ENCODE data around the gene PARD6A.

PARD6A gene

DNA sequence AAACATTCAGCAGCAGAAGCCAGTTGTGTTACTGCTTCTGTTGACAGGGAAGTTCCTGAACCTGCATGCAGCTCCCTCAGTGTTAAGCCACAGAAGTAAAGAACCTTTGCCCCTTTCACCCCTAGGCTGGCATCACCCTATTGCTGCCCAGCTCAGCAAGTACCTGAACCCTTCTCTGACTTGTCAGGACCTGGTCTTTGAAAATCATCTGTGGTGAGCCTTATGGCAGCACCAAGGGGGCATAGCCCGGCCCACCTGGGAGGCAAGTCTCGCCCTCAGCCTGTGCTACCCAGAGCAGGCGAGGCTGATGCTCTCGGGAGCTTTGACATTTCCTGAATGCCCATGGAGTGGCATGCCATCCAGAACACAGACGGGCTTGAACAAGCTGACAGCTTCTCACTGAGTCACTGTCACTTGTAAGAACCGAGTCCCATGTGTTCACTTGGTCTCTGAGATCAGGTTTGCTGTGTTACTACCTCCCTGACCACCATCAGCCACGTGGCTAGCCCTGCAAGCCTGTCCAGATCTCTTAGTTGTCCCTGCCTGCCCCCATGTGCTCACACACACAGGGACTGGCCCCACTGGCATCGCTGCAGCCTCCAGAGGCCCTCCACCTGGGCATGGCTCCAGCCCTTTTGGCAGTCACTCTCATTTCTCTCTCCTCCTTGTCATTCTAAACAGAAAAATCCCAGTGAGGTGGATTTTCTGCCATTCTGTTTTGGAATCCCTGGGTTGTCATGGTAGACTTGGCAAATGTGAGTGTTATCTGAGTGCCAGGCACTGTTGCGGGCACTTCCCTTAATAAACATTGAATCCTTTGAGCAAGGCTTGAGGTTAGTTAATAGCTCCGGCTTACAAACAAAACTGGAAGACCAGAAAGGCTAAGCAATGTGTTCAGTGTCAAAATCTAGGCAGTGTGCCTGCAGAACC is 18.7 kb upstream of the PARD6A start:
- TF ChIP-seq, protein P1, sequence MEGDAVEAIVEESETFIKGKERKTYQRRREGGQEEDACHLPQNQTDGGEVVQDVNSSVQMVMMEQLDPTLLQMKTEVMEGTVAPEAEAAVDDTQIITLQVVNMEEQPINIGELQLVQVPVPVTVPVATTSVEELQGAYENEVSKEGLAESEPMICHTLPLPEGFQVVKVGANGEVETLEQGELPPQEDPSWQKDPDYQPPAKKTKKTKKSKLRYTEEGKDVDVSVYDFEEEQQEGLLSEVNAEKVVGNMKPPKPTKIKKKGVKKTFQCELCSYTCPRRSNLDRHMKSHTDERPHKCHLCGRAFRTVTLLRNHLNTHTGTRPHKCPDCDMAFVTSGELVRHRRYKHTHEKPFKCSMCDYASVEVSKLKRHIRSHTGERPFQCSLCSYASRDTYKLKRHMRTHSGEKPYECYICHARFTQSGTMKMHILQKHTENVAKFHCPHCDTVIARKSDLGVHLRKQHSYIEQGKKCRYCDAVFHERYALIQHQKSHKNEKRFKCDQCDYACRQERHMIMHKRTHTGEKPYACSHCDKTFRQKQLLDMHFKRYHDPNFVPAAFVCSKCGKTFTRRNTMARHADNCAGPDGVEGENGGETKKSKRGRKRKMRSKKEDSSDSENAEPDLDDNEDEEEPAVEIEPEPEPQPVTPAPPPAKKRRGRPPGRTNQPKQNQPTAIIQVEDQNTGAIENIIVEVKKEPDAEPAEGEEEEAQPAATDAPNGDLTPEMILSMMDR (conservative IDR thresholded peaks at IDR 0.05; ENCODE audit: low read depth, low read length) = no peak
- no peak for DNase-seq (ENCODE audit: low read depth)
- no peak overlapping the region for H3K4me3 ChIP-seq (ENCODE audit: low read length)

GRCh38 chr16:67644038-67644437 is 16.7 kb upstream of the PARD6A start:
- H3K4me3 ChIP-seq (ENCODE audit: low read length) = no peak overlapping the region
- no peak for DNase-seq (ENCODE audit: low read depth)
- TF ChIP-seq, protein P1 (conservative IDR thresholded peaks at IDR 0.05; ENCODE audit: low read depth, low read length) = no peak

- no peak for DNase-seq (ENCODE audit: low read depth)
- TF ChIP-seq, protein P1 (conservative IDR thresholded peaks at IDR 0.05; ENCODE audit: low read depth, low read length) = no peak
- H3K4me3 ChIP-seq (ENCODE audit: low read length) = no peak overlapping the region
Measured at GRCh38 chr16:67645397-67646121, 15.2 kb upstream of the PARD6A start.

- no peak for DNase-seq (ENCODE audit: low read depth)
- TF ChIP-seq, protein P1 (conservative IDR thresholded peaks at IDR 0.05; ENCODE audit: low read depth, low read length) = no peak
- H3K4me3 ChIP-seq (ENCODE audit: low read length) = no peak overlapping the region
Measured at GRCh38 chr16:67647111-67647651, 13.6 kb upstream of the PARD6A start.

DNA sequence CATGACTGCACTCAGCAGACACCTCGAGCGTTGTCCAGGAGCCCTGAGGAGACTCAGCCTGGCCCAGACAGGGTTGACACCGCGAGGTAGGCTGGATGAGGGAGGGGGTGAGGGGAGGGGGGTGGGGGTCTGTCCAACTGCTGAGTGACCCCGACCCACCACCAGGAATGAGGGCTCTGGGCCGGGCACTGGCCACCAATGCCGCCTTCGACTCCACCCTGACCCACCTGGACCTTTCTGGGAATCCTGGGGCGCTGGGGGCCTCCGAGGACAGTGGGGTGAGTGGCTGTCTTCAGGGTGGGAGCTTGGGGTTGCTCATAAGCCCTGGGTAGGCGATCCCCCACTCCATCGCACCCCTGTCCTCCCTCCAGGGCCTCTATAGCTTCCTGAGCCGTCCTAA is 13.1 kb upstream of the PARD6A start:
- TF ChIP-seq, protein P1 (conservative IDR thresholded peaks at IDR 0.05; ENCODE audit: low read depth, low read length) = no peak
- no peak for DNase-seq (ENCODE audit: low read depth)

DNA sequence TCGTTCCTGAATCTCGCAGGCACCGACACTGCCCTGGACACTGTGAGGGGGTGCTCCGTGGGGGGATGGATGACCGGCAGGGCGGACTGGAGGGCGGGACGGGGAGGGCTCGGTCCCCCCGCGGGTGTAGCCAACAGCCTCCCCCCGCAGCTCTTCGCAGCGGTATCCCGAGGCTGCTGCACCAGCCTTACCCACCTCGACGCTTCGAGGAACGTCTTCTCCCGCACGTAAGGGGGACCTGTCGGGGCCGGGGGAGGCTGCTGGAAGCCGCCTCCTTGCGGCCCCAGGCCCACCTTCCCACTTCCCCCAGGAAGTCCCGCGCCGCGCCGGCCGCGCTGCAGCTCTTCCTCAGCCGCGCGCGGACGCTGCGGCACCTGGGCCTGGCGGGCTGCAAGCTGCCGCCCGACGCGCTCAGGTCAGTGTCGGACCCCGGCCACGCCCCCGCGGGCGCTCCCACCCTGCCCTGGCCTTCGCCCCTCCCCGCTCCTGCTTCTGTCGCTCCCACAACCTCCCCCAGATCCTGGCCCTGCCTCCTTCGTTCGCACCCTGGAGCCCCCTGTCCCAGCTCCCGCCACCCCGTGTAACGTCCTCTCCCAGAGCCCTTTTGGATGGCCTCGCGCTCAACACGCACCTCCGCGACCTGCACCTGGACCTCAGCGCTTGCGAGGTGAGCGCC is 12.5 kb upstream of the PARD6A start:
- TF ChIP-seq, protein P1 (conservative IDR thresholded peaks at IDR 0.05; ENCODE audit: low read depth, low read length) = no peak
- H3K4me3 ChIP-seq (ENCODE audit: low read length) = no peak overlapping the region
- DNase-seq (ENCODE audit: low read depth) = no peak

More for the DNA sequence above, 13.1 kb upstream of the PARD6A start:
- no peak overlapping the region for H3K4me3 ChIP-seq (ENCODE audit: low read length)

Data from retinal pigment epithelial cell (primary cell).